ENCODE measurements around the gene FURIN.
"Not testable (repeated sequence)": the region's sequence is repeated elsewhere in the genome, so short reads cannot be mapped to it uniquely, and the experiment has no call there.

FURIN gene

DNA sequence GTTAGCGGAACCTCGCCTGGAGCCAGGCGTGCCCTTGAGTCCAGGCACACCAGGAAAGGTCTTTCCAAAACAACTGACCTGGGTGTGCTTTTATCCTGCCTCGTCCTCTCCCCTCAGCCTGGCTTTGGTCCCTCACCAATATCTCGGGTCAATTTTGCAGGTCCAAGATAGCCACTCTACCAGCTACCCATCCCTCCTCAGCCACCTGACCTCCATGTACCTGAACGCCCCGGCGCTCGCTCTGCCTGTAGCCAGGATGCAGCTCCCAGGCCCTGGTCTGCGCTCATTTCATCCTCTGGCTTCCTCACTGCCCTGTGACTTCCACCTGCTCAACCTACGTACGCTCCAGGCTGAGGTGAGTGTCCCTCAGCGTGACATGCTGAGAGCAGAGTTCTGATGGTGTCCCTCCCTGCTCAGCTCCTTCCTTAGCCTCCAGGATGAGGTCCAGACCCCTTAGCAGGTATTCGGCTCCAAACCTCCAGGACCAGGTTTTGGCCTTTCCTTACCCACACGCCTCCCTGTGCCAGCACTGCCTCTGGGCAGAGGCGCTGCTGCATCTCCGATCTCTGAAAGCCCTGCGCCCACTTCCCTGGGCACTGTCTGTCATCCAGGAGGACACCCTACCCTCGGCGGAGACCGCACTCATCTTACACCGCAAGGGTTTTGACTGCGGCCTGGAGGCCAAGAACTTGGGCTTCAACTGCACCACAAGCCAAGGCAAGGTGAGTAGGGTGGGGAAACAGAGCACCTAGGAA, 49.8 kb downstream of the FURIN start:
- no peak for DNase-seq

DNA sequence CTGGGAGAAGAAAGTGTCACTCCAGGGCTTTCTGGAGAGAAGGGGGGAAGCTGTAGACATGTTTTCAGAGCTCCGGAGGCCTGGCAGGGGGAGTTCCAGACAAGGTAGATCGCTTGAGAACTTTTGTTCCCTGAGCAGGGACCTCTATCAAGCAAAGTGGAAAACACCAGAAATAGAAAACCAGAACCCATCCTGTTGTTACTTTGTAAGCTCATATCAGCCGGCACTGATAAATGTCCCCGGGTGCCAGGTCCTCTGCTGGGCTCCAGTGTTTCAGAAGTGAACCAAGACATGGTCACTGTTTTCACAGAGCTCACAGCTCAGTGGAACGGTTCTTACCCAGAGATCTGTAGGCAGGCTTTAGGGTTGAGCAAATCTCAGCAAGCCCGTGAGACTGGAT, 50.4 kb downstream of the FURIN start:
- no peak for DNase-seq

- no peak for DNase-seq
Observed at GRCh38 chr15:90921887-90922286, 53.5 kb downstream of the FURIN start.

DNA sequence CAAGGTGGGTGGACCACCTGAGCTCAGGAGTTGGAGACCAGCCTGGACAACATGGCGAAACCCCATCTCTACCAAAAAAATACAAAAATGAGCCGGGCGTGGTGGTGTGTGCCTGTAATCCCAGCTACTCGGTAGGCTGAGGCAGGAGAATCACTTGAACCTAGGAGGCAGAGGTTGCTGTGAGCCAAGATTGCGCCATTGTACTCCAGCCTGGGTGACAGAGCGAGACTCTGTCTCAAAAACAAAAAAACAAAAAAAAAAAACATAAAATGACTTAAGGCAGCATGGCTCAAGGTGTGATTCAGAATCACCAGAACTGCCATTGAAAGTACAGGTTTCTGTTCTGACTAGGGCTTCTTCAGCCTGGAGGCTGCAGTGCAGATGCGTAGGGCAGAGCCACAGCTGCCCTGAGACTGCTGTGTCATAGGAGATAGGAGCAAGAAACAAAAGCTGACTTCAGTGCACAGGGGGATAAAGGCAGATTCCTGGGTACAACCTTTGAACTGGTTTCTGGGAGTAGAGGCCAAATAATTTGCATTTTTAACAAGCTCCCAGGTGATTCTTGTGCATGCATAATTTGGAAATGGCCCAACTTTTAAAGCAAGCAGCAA, 54.4 kb downstream of the FURIN start:
- DNase-seq: not testable (repeated sequence)

GRCh38 chr15:90924375-90924774, 56.0 kb downstream of the FURIN start:
- DNase-seq: no peak

- DNase-seq: not testable (repeated sequence)
Observed at GRCh38 chr15:90926766-90927165, 58.4 kb downstream of the FURIN start.

DNA sequence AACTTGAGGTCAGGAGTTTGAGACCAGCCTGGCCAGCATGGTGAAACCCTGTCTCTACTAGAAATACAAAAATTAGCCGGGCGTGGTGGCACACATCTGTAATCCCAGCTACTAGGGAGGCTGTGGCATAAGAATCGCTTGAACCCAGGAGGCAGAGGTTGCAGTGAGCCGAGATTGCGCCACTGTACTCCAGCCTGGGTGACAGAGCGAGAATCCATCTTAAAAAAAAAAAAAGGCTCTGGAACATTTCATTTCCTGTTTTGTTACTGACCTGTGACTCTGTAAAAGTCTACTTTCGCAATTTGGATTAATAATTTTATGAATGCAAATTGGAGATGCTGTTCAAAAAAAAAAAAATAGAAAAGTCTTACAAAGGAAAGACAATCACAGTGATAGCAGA, 59.7 kb downstream of the FURIN start:
- DNase-seq: peak; percentile 36 to 43

DNA sequence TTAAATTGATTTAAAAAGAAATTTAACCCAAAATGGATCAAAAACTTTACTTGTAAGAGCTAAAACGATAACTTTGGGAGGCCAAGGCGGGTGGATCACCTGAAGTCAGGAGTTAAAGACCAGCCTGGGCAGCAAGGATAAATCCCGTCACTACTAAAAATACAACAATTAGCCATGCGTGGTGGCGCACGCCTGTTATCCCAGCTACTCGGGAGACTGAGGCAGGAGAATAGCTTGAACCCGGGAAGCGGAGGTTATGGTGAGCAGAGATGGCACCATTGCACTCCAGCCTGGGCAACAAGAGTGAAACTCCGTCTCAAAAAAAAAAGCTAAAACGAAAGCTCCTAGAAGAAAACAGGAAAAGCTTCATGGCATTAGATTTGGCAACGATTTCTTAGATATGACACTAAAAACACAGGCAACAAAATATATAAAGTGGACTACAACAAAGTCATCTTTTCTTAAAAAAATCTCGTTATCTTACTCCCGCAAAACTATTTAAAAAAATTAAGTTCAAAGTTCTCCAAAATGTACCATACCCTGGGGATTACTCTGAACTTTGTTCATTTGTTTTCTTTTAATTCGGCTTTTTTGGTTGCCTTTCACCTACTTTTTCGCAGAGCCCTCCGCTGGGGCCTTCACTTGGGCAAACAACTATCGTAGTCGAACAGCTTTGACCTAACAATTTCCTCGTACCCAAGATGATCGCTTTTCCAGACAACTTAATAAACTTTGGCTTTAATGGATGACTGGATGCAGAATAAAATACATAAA, 61.0 kb downstream of the FURIN start:
- peak; percentile 30 to 33 for DNase-seq

GRCh38 chr15:90930861-90931574, 62.6 kb downstream of the FURIN start:
- peak in 1 of 2 donors; percentile 50 for DNase-seq

DNA sequence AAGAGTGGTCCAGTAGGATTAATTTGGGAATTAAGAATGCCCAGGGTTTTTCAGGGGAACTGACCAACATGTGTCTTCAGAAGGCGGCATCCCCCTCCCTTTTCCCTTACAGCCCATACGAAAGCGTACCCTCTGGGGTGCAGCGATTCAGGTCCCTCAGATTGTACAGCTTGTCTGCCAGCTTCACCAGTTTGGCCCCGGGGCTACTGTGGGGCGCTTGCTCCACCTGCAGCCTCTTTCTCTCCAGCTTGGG, 63.1 kb downstream of the FURIN start:
- no peak for DNase-seq

GRCh38 chr15:90931828-90932659, 63.7 kb downstream of the FURIN start, which contains the start of gene HDDC3:
TSS of gene HDDC3 (minus strand) at chr15:90932549. CDS start at chr15:90932540, 9 bp downstream.
- DNase-seq: peak; percentile 77 to 98

DNA sequence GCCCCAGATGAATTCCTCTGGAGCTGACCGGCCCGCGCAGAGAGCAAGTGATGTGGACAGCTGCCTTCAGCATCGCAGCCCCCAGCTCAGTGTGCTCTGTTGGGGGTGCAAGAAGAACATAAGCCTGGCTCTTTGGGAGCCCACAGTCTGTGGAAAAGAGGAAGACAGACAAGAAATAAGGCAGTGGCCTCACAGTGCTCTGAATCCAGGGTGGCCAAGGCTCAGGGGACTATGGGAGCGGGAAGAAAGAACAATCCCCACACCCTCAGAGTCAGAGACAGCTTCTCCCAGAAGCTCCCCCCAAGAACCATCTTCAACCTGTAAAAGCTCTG, 64.2 kb downstream of the FURIN start:
- no peak for DNase-seq

Data from inflammatory macrophage treated with lipopolysaccharide for 1 hour (primary cell).